Frontal cortex (tissue), 4 donors: Measurements from ENCODE around the gene IRAK2. TPM values are rescaled to one million over a fixed set of nuclear protein-coding genes. Genes with fewer than 3 reads are reported as not detected.
A peak's percentile ranks its signal among the peaks of the same experiment; 100 is the strongest.

Experiments
- DNase-seq, 2 donors: peaks; one replicate each; pipeline ENCODE4 v3.0.0; 2012; ENCODE audit warnings: low spot score in 2 of 2
- FAIRE-seq: peaks from 2 replicates; lab custom pipeline; 2012; peaks lifted over from hg19 to GRCh38; lab: Jason Lieb, UNC
- total RNA-seq: library from RNA; depleted of rRNA; stranded (reverse); fragments of >200 nt; gene quantifications from one replicate; pipeline ENCODE4 v1.2.3, GENCODE V29; 2014
- donor health status: control.
- donor health status: control.
- donor health status: control.

The IRAK2 gene
- total RNA-seq, 1 donor from 2014 or later = 3.3 TPM

DNA sequence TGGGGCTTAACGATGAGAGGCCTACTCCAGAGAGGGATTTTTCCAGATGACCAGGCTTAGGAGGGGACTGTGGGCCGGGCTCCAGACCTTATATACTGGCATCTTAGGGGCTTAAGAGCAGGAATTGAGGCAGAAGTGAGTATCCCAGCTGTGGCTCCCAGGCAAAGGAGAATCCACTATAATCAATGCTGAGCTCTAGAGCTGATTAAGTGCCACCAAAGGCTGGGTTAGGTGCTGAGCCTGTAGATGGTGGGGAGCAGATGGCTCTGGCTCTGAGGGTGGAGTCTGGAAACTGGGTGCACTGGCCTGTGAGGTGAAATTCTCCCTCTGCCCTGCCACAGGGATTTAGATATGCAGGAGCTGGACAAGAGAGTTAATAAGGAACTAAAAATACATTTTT is 23.2 kb downstream of the IRAK2 start:
- FAIRE-seq (no peak), DNase-seq (no peak)

GRCh38 chr3:10188804-10189556 is 24.3 kb downstream of the IRAK2 start:
- FAIRE-seq (no peak), DNase-seq (no peak)

- FAIRE-seq (no peak), DNase-seq (peak; percentile 58 to 63)
Observed at GRCh38 chr3:10189557-10190354, 25.0 kb downstream of the IRAK2 start.

DNA sequence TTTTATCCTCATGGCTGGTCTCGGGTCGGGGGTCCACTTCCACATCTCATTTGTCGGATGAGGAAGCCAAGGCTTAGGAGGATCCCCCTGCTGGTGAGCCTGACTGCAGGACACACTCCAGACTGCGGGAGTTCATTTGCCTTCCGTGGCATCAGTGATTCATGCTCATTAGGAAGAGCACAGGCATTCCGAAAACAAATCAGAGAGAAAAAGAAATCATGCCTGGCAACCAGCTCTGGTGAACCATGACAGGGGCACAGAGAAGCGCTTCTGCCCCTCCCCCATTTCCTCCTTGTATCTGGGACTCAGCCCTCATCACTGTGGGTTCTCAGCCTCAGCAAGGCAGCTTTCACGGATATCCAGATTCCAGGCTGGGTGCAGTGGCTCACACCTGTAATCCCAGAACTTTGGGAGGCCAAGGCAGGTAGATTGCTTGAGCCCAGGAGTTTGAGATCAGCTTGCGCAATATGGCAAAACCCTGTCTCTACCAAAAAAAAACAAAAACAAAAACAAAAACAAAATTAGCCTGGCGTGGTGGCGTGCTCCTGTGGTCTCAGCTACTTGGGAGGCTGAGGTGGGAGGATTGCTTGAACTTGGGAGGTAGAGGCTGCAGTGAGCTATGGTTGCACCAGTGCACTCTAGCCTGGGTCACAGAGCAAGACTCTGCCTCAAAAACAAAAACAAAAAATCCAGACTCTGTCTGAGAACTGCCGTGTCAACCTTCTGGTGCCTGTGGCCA is 28.4 kb downstream of the IRAK2 start:
- DNase-seq = no peak
- FAIRE-seq = no peak

- DNase-seq (no peak), FAIRE-seq (no peak)
Observed at GRCh38 chr3:10193692-10194327, 29.1 kb downstream of the IRAK2 start.

- no peak for FAIRE-seq
- DNase-seq = no peak
Observed at GRCh38 chr3:10194328-10195071, 29.8 kb downstream of the IRAK2 start.

DNA sequence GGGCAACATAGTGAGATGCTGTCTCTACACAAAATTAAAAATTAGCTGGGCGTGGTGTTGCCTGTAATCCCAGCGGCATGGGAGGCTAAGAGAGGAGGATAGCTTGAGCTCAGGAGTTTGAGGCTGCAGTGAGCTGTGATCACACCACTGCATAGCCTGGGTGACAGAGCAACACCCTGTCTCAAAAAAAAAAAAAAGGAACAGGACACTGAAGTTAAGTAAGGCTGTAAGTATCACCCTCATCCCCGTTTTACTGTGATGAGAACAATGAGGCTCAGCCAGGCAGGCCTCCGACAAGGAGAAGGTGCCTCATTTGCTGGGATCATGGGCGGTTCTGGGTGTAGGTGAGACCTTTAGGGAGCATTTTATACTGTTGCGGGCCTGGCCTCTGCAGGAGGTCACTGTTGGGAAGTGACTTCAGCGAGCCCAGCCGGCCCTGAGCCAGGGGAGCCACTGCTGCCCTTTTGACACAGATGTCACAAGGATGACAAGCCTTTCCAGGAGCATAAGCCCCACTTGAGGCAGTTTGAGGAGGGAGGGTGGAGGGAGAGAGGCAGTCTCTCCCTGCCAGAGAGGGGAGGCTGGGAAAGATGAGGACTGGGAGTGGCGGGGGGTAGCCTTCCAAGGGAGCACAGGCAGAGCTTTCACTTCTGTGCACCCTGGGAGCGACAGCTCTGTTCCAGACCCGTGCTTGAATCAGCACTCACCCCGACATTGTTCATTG is 30.8 kb downstream of the IRAK2 start:
- FAIRE-seq (no peak), DNase-seq (no peak)

DNA sequence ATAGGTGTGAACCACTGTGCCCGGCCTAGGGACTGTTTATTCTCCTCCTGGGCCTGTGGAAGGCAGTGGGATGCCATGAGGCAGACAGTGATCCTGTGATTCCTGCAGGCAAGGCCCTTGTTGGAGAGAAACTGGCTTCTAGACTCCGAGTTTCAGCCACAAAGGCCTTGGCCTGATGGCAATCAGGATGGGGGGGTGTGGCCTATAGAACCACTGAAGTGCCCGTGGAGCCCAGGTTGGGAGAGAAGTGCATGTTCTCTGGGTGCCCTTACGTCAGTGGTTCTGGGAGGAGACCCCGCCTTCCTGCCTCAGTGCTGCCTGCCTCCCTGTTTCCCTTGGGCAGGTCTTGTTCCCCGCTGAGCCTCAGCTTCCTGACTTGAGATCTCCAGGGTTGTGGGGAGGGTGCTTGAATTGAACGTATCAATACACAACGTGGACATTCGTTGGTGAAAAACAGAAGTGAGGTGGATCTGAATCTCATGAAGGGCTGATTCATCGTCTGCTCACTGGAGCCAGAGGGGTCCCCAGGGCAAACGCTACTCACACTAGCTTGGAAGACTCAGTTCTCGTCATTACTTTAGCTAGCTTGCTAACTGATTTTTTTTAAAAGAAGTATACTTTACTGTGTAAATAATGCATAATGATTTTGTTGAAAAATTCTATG is 31.8 kb downstream of the IRAK2 start:
- FAIRE-seq = no peak

GRCh38 chr3:10198226-10198625 is 33.5 kb downstream of the IRAK2 start:
- FAIRE-seq (no peak), DNase-seq (no peak)

More for the DNA sequence above, 31.8 kb downstream of the IRAK2 start:
- DNase-seq = no peak

DNA sequence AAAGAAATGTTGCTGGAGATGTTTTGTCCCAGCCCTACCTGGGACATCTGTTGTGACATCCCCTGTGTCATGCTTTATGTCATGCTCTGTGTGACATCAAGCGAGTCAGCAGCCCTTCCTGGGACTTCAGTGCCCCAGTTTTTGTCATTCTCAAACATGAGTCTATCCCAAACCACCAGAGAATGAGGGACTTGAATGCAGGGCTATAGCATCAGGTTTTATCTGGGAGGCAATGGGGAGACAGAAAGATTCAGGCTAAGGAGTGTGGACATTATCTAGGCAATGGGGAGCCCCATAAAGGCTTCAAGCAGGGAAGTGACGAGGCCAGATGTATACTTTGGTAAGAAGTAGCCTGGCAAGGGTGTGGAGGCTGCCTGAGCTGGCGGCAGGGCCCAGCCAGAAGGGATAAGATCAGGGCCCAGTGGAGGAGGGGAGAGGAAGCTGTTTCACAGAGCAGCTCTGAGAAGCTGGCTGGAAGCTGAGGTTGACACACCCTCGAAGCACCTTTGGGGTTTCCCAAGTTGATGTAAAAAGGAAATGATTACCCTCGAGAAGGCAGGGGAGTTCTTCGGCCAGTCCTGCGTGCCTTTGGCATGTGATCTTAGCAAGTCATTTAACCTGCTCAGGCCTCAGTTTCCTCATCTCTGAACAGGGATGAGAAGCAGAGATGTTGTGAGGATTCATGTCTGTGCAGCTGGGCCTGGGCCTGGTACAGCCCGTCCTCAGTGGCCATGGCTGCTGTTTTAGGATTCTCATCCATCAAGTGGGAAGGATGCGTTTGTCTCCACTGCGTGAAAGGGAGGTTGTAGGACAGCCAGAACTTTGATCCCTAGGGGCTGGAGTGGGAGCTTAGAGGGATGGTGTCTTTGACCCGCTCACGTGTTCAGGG is 34.3 kb downstream of the IRAK2 start:
- no peak for FAIRE-seq

GRCh38 chr3:10204921-10205320 is 40.2 kb downstream of the IRAK2 start:
- DNase-seq = no peak
- FAIRE-seq = no peak

More for the DNA sequence above, 34.3 kb downstream of the IRAK2 start:
- DNase-seq = no peak

- FAIRE-seq (no peak), DNase-seq (no peak)
Observed at GRCh38 chr3:10205451-10206165, 40.9 kb downstream of the IRAK2 start.

- FAIRE-seq (no peak), DNase-seq (no peak)
Observed at GRCh38 chr3:10206166-10206511, 41.4 kb downstream of the IRAK2 start.

DNA sequence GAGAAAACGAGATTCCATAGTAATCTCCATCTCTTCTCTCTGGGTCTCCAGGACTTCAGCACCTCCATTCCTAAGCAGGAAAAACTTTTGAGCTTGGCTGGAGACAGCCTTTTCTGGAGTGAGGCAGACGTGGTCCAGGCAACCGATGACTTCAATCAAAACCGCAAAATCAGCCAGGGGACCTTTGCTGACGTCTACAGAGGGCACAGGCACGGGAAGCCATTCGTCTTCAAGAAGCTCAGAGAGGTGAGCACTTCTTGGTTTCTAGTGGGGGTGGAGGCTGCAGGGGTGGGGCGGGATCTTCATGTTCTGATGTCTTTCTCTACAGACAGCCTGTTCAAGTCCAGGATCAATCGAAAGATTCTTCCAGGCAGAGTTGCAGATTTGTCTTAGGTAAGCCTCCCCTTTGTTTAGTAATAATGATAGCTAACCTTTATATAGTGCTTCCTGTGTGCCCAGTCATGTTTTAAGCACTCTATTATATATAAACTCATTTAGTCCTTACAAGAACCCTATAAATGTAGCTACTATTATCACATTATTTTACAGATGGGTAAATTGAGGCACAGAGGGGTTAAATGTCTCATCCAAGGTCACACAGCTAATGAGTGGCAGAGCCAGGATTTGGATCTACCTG is 48.6 kb downstream of the IRAK2 start:
- no peak for FAIRE-seq
- DNase-seq = no peak

- FAIRE-seq (no peak), DNase-seq (no peak)
Observed at GRCh38 chr3:10215578-10216368, 51.1 kb downstream of the IRAK2 start.

- DNase-seq = no peak
- FAIRE-seq = no peak
Observed at GRCh38 chr3:10217359-10217758, 52.6 kb downstream of the IRAK2 start.
